H1 (cell line): Measurements from ENCODE around the gene IFNK. TPM values are rescaled to one million over a fixed set of nuclear protein-coding genes. Genes with fewer than 3 reads are reported as not detected.
A peak's percentile ranks its signal among the peaks of the same experiment; 100 is the strongest.

ENCODE experiments used
- CTCF ChIA-PET: fragments of 300-600 bp; sonication (Branson Sonifier 250); formaldehyde crosslinking; loops from one replicate; lab custom pipeline; 2021; ENCODE audit not compliant: partially characterized antibody; lab: Charles Lee
- POLR2A ChIA-PET: fragments of 300-600 bp; sonication (Branson Sonifier 250); formaldehyde crosslinking; loops from one replicate; lab custom pipeline; 2021; ENCODE audit warnings: inconsistent platforms; ENCODE audit not compliant: partially characterized antibody; lab: Charles Lee
- DNase-seq, 2 experiments: peaks; one replicate each; pipeline versions ENCODE4 v3.0.0 to v3.0.0-alpha.2; 2010 to 2022; ENCODE audit warnings: low spot score in 2 of 2, low read depth in 1 of 2, mixed read lengths in 1 of 2
- FAIRE-seq: peaks from 2 replicates; lab custom pipeline; 2011; peaks lifted over from hg19 to GRCh38; lab: Jason Lieb, UNC
- H2AFZ ChIP-seq: 2 replicates; pipeline ENCODE4 v1.8.1; 2012; ENCODE audit warnings: low read length, inconsistent platforms
- H2AK5ac ChIP-seq: 2 replicates; pipeline ENCODE4 v1.6.1; 2013; ENCODE audit warnings: low read depth, low read length
- H2BK120ac ChIP-seq: replicated peaks from 2 replicates; pipeline ENCODE3; 2013; ENCODE audit warnings: low read depth, low read length, inconsistent platforms
- H2BK12ac ChIP-seq: 2 replicates; pipeline ENCODE4 v1.6.1; 2013; ENCODE audit warnings: low read depth, low read length
- H2BK15ac ChIP-seq: 2 replicates; pipeline ENCODE4 v1.6.1; 2013; ENCODE audit warnings: low read length
- H2BK20ac ChIP-seq: 2 replicates; pipeline ENCODE4 v1.6.1; 2013; ENCODE audit warnings: low read length
- H2BK5ac ChIP-seq: 2 replicates; pipeline ENCODE4 v1.6.1; 2013; ENCODE audit warnings: low read depth, low read length
- H3K14ac ChIP-seq: 2 replicates; pipeline ENCODE4 v1.6.1; 2013; ENCODE audit warnings: inconsistent platforms; ENCODE audit not compliant: insufficient read length
- H3K18ac ChIP-seq: 2 replicates; pipeline ENCODE4 v1.6.1; 2013; ENCODE audit warnings: low read length; ENCODE audit errors: extremely low read depth
- H3K23ac ChIP-seq: 2 replicates; pipeline ENCODE4 v1.6.1; 2013; ENCODE audit warnings: inconsistent platforms; ENCODE audit not compliant: insufficient read length
- H3K23me2 ChIP-seq: 2 replicates; pipeline ENCODE4 v1.6.1; 2013; ENCODE audit warnings: low read depth, low read length
- H3K27ac ChIP-seq: 2 replicates; pipeline ENCODE4 v1.6.1; 2011; ENCODE audit warnings: low read depth, low read length, inconsistent platforms
- H3K27me3 ChIP-seq, 4 experiments: replicated peaks in 1 of 4; 1 replicate in 1 of 4; 2 replicates in 3 of 4; pipeline versions ENCODE4 v1.6.1 to v1.8.1; 2011 to 2013; ENCODE audit warnings: low read length in 3 of 4, mild to moderate bottlenecking in 3 of 4, inconsistent platforms in 2 of 4, mixed read lengths in 2 of 4, moderate library complexity in 1 of 4; ENCODE audit not compliant: control insufficient read depth in 3 of 4, insufficient read depth in 3 of 4; ENCODE audit errors: extremely low read depth in 1 of 4
- H3K36me3 ChIP-seq, 4 experiments: 2 replicates each; pipeline versions ENCODE4 v1.6.1 to v1.8.1; 2011 to 2013; ENCODE audit warnings: mild to moderate bottlenecking in 4 of 4, low read length in 3 of 4, moderate library complexity in 2 of 4, control low read depth in 1 of 4, inconsistent platforms in 1 of 4; ENCODE audit not compliant: insufficient read depth in 4 of 4, control insufficient read depth in 2 of 4
- H3K4ac ChIP-seq: replicated peaks from 2 replicates; pipeline ENCODE3; 2013; ENCODE audit warnings: low read length, low read depth, mixed read lengths, inconsistent platforms; ENCODE audit not compliant: insufficient read length
- H3K4me1 ChIP-seq, 4 experiments: replicated peaks in 1 of 4; 1 replicate in 1 of 4; 2 replicates in 3 of 4; pipeline versions ENCODE4 v1.6.1 to v1.8.1; 2011 to 2013; ENCODE audit warnings: low read length in 3 of 4, inconsistent platforms in 2 of 4, mixed read lengths in 1 of 4; ENCODE audit not compliant: insufficient read depth in 4 of 4, control insufficient read depth in 3 of 4
- H3K4me2 ChIP-seq, 2 experiments: 2 replicates each; pipeline versions ENCODE4 v1.6.1 to v1.8.1; 2011 to 2013; ENCODE audit warnings: low read depth in 2 of 2, low read length in 2 of 2, control low read depth in 1 of 2, inconsistent platforms in 1 of 2, mild to moderate bottlenecking in 1 of 2; ENCODE audit not compliant: insufficient read depth in 1 of 2
- H3K4me3 ChIP-seq, 4 experiments: fragments of 200-600, 300-600 bp in 1 of 4; sonication (generic), shearing (Covaris generic), sonication (Bioruptor Twin) in 1 of 4; 2 replicates each; pipeline versions ENCODE4 v1.5.1 to v1.8.1; 2011 to 2016; ENCODE audit warnings: low read length in 4 of 4, low read depth in 3 of 4, control low read depth in 2 of 4, inconsistent platforms in 2 of 4, mild to moderate bottlenecking in 2 of 4, mixed read lengths in 1 of 4, moderate library complexity in 1 of 4; ENCODE audit not compliant: insufficient read depth in 2 of 4; ENCODE audit errors: extremely low read depth in 1 of 4
- H3K56ac ChIP-seq: replicated peaks from 2 replicates; pipeline ENCODE3; 2013; ENCODE audit warnings: low read depth, mild to moderate bottlenecking, mixed read lengths, low read length, inconsistent platforms; ENCODE audit not compliant: insufficient read length
- H3K79me1 ChIP-seq: 2 replicates; pipeline ENCODE4 v1.6.1; 2013; ENCODE audit warnings: low read depth, low read length, control low read depth
- H3K79me2 ChIP-seq, 2 experiments: 2 replicates each; pipeline versions ENCODE4 v1.6.1 to v1.8.1; 2012 to 2013; ENCODE audit warnings: low read length in 2 of 2, mild to moderate bottlenecking in 2 of 2, inconsistent platforms in 1 of 2; ENCODE audit not compliant: insufficient read depth in 2 of 2, control insufficient read depth in 1 of 2
- H3K9ac ChIP-seq, 4 experiments: replicated peaks in 1 of 4; 1 replicate in 1 of 4; 2 replicates in 3 of 4; pipeline versions ENCODE4 v1.6.1 to v1.8.1; 2011 to 2013; ENCODE audit warnings: low read depth in 3 of 4, low read length in 3 of 4, control low read depth in 2 of 4, mild to moderate bottlenecking in 2 of 4, moderate library complexity in 2 of 4, inconsistent platforms in 1 of 4; ENCODE audit errors: extremely low read depth in 1 of 4
- H3K9me3 ChIP-seq, 2 experiments: 2 replicates each; pipeline versions ENCODE4 v1.6.1 to v1.8.1; 2012 to 2013; ENCODE audit warnings: mild to moderate bottlenecking in 2 of 2, moderate library complexity in 2 of 2, control low read depth in 1 of 2, inconsistent platforms in 1 of 2, low read depth in 1 of 2, low read length in 1 of 2, mixed read lengths in 1 of 2; ENCODE audit not compliant: insufficient read depth in 2 of 2
- H4K20me1 ChIP-seq, 2 experiments: replicated peaks in 1 of 2; 2 replicates each; pipeline versions ENCODE3 to v1.8.1; 2011 to 2013; ENCODE audit warnings: inconsistent platforms in 2 of 2, low read length in 2 of 2, mild to moderate bottlenecking in 1 of 2; ENCODE audit not compliant: insufficient read depth in 2 of 2, control insufficient read depth in 1 of 2
- H4K5ac ChIP-seq: 2 replicates; pipeline ENCODE4 v1.6.1; 2013; ENCODE audit warnings: low read length, low read depth, mixed read lengths, inconsistent platforms; ENCODE audit not compliant: insufficient read length
- H4K8ac ChIP-seq: 2 replicates; pipeline ENCODE4 v1.8.0; 2013; ENCODE audit warnings: mild to moderate bottlenecking, moderate library complexity, low read length, inconsistent platforms; ENCODE audit not compliant: insufficient read depth; ENCODE audit errors: extremely low read depth
- H4K91ac ChIP-seq: replicated peaks from 2 replicates; pipeline ENCODE3; 2013; ENCODE audit warnings: low read length, mixed read lengths, inconsistent platforms; ENCODE audit not compliant: insufficient read length
- CTCF ChIP-seq, 3 experiments: IDR thresholded peaks; 1 replicate in 2 of 3; 2 replicates in 1 of 3; pipeline versions ENCODE4 v1.5.1 to v1.6.1; 2011; ENCODE audit warnings: low read length in 3 of 3, mild to moderate bottlenecking in 3 of 3, inconsistent platforms in 2 of 3, low read depth in 1 of 3, moderate library complexity in 1 of 3; ENCODE audit not compliant: insufficient read depth in 1 of 3; ENCODE audit errors: control extremely low read depth in 1 of 3
- EGR1 ChIP-seq: IDR thresholded peaks from 2 replicates; pipeline ENCODE4 v1.6.1; 2011; ENCODE audit warnings: low read depth, low read length, borderline replicate concordance
- FOSL1 ChIP-seq: IDR thresholded peaks from 2 replicates; pipeline ENCODE4 v1.6.1; 2011; ENCODE audit warnings: mild to moderate bottlenecking, low read depth, low read length, moderate library complexity; ENCODE audit not compliant: insufficient read depth
- GTF2F1 ChIP-seq: IDR thresholded peaks from 2 replicates; pipeline ENCODE4 v1.6.1; 2012; ENCODE audit warnings: low read depth, low read length, improper control_type of control experiment, borderline replicate concordance
- KDM1A ChIP-seq: fragments of 200-600, 300-600 bp; sonication (generic); IDR thresholded peaks from 2 replicates; pipeline ENCODE4 v1.7.1; 2016; ENCODE audit warnings: mild to moderate bottlenecking, low read length, borderline replicate concordance
- MAFK ChIP-seq: IDR thresholded peaks from 2 replicates; pipeline ENCODE4 v1.6.1; 2012; ENCODE audit warnings: low read depth, mild to moderate bottlenecking, improper control_type of control experiment, low read length
- RAD21 ChIP-seq, 2 experiments: IDR thresholded peaks in 1 of 2; conservative IDR thresholded peaks in 1 of 2; 2 replicates each; pipeline ENCODE4 v1.6.1; 2011; ENCODE audit warnings: low read depth in 2 of 2, low read length in 2 of 2, improper control_type of control experiment in 1 of 2, inconsistent platforms in 1 of 2, mild to moderate bottlenecking in 1 of 2, moderate library complexity in 1 of 2
- TAF7 ChIP-seq: optimal IDR thresholded peaks from 2 replicates; pipeline ENCODE3; 2011; ENCODE audit warnings: low read depth, mild to moderate bottlenecking, inconsistent platforms, low read length, moderate library complexity, borderline replicate concordance
- WGBS, 2 experiments: shearing (Covaris generic) in 1 of 2; methylation state at CpG; one replicate each; pipeline versions ENCODE4 v1.1.6 to v1.1.7; 2013 to 2015; ENCODE audit warnings: low lambda C conversion rate in 2 of 2, mixed read lengths in 2 of 2, inconsistent platforms in 1 of 2, low coverage in 1 of 2, missing lambda C conversion rate in 1 of 2; ENCODE audit not compliant: insufficient replicate concordance in 2 of 2, insufficient coverage in 1 of 2, insufficient read length in 1 of 2; ENCODE audit errors: extremely low coverage in 1 of 2, missing lambda C conversion rate in 1 of 2; 5-methylcytosine and 5-hydroxymethylcytosine counted together
- polyA plus RNA-seq, 7 experiments: library from polyadenylated mRNA; depleted of rRNA in 3 of 7; stranded (reverse) in 5 of 7; unstranded in 2 of 7; fragments of >200 nt in 5 of 7; fragments of 200-250 nt in 2 of 7; gene quantifications; 1 replicate in 5 of 7; 2 replicates in 1 of 7; 4 replicates in 1 of 7; pipeline versions ENCODE4 v1.2.1 to v1.2.3, GENCODE V29; 2011 to 2013; ENCODE audit warnings: missing spikeins in 2 of 7, mixed read lengths in 2 of 7
- total RNA-seq: library from RNA; stranded (reverse); fragmentation: NEBNext Ultra II Directional; extraction: Animal tissue kit (Norgen Biotek cat#: 25700); gene quantifications from 2 replicates; pipeline ENCODE4 v1.2.1, GENCODE V29; 2021

IFNK gene
- total and polyA plus RNA-seq, 2 of the 8 experiments (the other 6 are each of a cell fraction or from before 2014, with no cell fraction given): not detected

- H4K91ac ChIP-seq: no peak overlapping the region
- no peak overlapping the region for H2BK12ac ChIP-seq
- H3K36me3 ChIP-seq: peaks cover 0 to 56% (median 13%) of the 10 kb centered on the region in 4 experiments; a peak in 7 of 8 replicates
- no peak overlapping the region for H3K4ac ChIP-seq
- no peak overlapping the region for H3K18ac ChIP-seq
- H3K14ac ChIP-seq: no peak overlapping the region
- no peak overlapping the region for H2AK5ac ChIP-seq
- H2BK20ac ChIP-seq: no peak overlapping the region
- no peak overlapping the region for H3K4me3 ChIP-seq
- H3K23ac ChIP-seq: no peak overlapping the region
- H4K5ac ChIP-seq: no peak overlapping the region
- H3K79me2 ChIP-seq: no peaks in the 10 kb centered on the region
- H2BK120ac ChIP-seq: no peak overlapping the region
- no peak overlapping the region for H2BK5ac ChIP-seq
- no peak for DNase-seq
- CTCF ChIA-PET: interaction anchor here (0.6 to 5.3 kb wide), 14 partner anchors 11 to 301 kb away, joined by 3 to 63 read pairs (median 4); no protein-coding TSS in a partner anchor
- H3K27ac ChIP-seq: no peak overlapping the region
- no peak overlapping the region for H3K56ac ChIP-seq
- POLR2A ChIA-PET: no interaction called here
- H2BK15ac ChIP-seq: no peak overlapping the region
- FAIRE-seq: no peak
- no peak overlapping the region for H4K8ac ChIP-seq
- no peak overlapping the region for H3K4me2 ChIP-seq
- TF ChIP-seq RAD21 (IDR thresholded peaks at IDR 0.05 in 1 of 2, conservative IDR thresholded peaks at IDR 0.05 in 1 of 2; ENCODE audit: low read depth in 2 of 2, low read length in 2 of 2) (peak; percentile 73 to 75), CTCF (IDR thresholded peaks at IDR 0.05; ENCODE audit: control extremely low read depth in 1 of 3, insufficient read depth in 1 of 3, low read depth in 1 of 3, low read length in 3 of 3) (peak in 2 of 3 experiments; percentile 23 to 37; a peak in 2 of 4 replicates), TAF7 (no peak), KDM1A (no peak), GTF2F1 (no peak), MAFK (no peak), FOSL1 (no peak), EGR1 (no peak)
- H3K79me1 ChIP-seq: no peaks in the 10 kb centered on the region
- 73% methylated on average over 10 of the region's 10 CpGs; no CpG with 5 or more reads in 1 of the 2 experiments for WGBS, 2 experiments
- H4K20me1 ChIP-seq: peaks cover 0 to 1% of the 10 kb centered on the region in 2 experiments
- peaks cover 0 to 4% (median 0%) of the 10 kb centered on the region in 4 experiments; a peak in 1 of 7 replicates for H3K4me1 ChIP-seq
- no peaks in the 10 kb centered on the region for H3K27me3 ChIP-seq
- no peak overlapping the region; a peak in 2 of 7 replicates for H3K9ac ChIP-seq
- no peak overlapping the region for H2AFZ ChIP-seq
- H3K23me2 ChIP-seq: no peaks in the 10 kb centered on the region
- no peaks in the 10 kb centered on the region for H3K9me3 ChIP-seq
Measured at GRCh38 chr9:27548055-27548741, 24.1 kb downstream of the IFNK start.
